HepG2 (cell line): ENCODE results near the gene SLC22A9.

Source experiments
- IRF1 ChIP-seq: sonication (generic); formaldehyde crosslinking; IDR thresholded peaks from 2 replicates; pipeline ENCODE4 v1.4.0; 2020; ENCODE audit warnings: low read depth, mild to moderate bottlenecking, missing genetic modification reagents
- KAT2B ChIP-seq: fragments of 150-350 bp; IDR thresholded peaks from 2 replicates; pipeline ENCODE4 v1.6.1; 2014; ENCODE audit warnings: low read depth, low read length, borderline replicate concordance
- MAX ChIP-seq: IDR thresholded peaks from 2 replicates; pipeline ENCODE4 v1.6.1; 2012; ENCODE audit warnings: inconsistent platforms
- NR2F1 ChIP-seq, 2 experiments: fragments of 450-650 bp in 1 of 2; formaldehyde crosslinking in 1 of 2; IDR thresholded peaks; 2 replicates each; pipeline versions ENCODE4 v1.5.0 to v1.6.1; 2016 to 2020; ENCODE audit warnings: mild to moderate bottlenecking in 1 of 2, missing compliant biosample characterization in 1 of 2, missing genetic modification reagents in 1 of 2, moderate library complexity in 1 of 2
- POLR2A ChIP-seq, 2 experiments: IDR thresholded peaks; 2 replicates each; pipeline ENCODE4 v1.6.1; 2011; ENCODE audit warnings: low read depth in 2 of 2, low read length in 2 of 2, mild to moderate bottlenecking in 1 of 2, moderate library complexity in 1 of 2; ENCODE audit not compliant: insufficient read depth in 1 of 2
- POLR2AphosphoS5 ChIP-seq: IDR thresholded peaks from 2 replicates; pipeline ENCODE4 v1.6.1; 2012; ENCODE audit warnings: low read depth, low read length
- SMC3 ChIP-seq: IDR thresholded peaks from 2 replicates; pipeline ENCODE4 v1.6.1; 2011; ENCODE audit warnings: low read length, improper control_type of control experiment
- SP2 ChIP-seq: sonication (generic); formaldehyde crosslinking; IDR thresholded peaks from 2 replicates; pipeline ENCODE4 v1.5.1; 2020; ENCODE audit warnings: mild to moderate bottlenecking, missing genetic modification reagents
- ZKSCAN8 ChIP-seq: IDR thresholded peaks from 2 replicates; pipeline ENCODE4 v1.6.1; 2016; ENCODE audit warnings: borderline replicate concordance, missing genetic modification reagents, missing compliant biosample characterization
- ZNF556 ChIP-seq: sonication (generic); formaldehyde crosslinking; IDR thresholded peaks from 2 replicates; pipeline ENCODE4 v1.4.0; 2020; ENCODE audit warnings: mild to moderate bottlenecking, missing genetic modification reagents, borderline replicate concordance
- ZNF768 ChIP-seq: sonication (generic); formaldehyde crosslinking; IDR thresholded peaks from 2 replicates; pipeline ENCODE4 v1.4.0; 2020; ENCODE audit warnings: missing genetic modification reagents
- TF ChIP-seq, protein P1 (sequence below): sonication (generic); formaldehyde crosslinking; IDR thresholded peaks from 2 replicates; pipeline ENCODE4 v1.4.0; 2020; ENCODE audit warnings: low read depth, missing genetic modification reagents

DNA sequence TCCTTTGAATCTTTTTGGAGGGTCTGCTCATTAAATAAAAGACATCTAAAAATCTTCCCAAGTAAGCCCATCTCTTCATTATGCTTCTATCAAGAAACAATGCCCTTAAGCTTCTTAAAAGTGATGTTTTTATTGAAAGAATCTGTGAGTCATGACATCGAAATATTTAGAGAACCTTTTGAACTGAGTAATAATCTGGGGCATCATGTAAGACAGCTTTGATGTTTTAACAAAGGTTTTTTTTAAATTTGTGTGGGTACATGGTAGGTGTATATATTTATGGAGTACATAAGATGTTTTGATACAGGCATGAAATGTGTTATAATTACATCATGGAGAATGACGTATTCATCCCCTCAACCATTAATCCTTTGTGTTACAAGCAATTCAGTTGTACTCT lies 74.6 kb downstream of the SLC22A9 start:
- no peak for TF ChIP-seq SMC3
- TF ChIP-seq SP2 (CRISPR knock-in tag): no peak
- no peak for TF ChIP-seq KAT2B
- no peak for TF ChIP-seq ZNF556 (CRISPR knock-in tag)
- TF ChIP-seq ZNF768 (CRISPR knock-in tag): no peak
- no peak for TF ChIP-seq POLR2AphosphoS5
- TF ChIP-seq ZKSCAN8 (CRISPR knock-in tag): no peak
- no peak for TF ChIP-seq NR2F1 (CRISPR knock-in tag; IDR thresholded peaks at IDR 0.05)
- no peak for TF ChIP-seq IRF1
- TF ChIP-seq MAX: no peak
- TF ChIP-seq POLR2A (IDR thresholded peaks at IDR 0.05; ENCODE audit: insufficient read depth in 1 of 2, low read depth in 2 of 2, low read length in 2 of 2): no peak
- TF ChIP-seq, protein P1, sequence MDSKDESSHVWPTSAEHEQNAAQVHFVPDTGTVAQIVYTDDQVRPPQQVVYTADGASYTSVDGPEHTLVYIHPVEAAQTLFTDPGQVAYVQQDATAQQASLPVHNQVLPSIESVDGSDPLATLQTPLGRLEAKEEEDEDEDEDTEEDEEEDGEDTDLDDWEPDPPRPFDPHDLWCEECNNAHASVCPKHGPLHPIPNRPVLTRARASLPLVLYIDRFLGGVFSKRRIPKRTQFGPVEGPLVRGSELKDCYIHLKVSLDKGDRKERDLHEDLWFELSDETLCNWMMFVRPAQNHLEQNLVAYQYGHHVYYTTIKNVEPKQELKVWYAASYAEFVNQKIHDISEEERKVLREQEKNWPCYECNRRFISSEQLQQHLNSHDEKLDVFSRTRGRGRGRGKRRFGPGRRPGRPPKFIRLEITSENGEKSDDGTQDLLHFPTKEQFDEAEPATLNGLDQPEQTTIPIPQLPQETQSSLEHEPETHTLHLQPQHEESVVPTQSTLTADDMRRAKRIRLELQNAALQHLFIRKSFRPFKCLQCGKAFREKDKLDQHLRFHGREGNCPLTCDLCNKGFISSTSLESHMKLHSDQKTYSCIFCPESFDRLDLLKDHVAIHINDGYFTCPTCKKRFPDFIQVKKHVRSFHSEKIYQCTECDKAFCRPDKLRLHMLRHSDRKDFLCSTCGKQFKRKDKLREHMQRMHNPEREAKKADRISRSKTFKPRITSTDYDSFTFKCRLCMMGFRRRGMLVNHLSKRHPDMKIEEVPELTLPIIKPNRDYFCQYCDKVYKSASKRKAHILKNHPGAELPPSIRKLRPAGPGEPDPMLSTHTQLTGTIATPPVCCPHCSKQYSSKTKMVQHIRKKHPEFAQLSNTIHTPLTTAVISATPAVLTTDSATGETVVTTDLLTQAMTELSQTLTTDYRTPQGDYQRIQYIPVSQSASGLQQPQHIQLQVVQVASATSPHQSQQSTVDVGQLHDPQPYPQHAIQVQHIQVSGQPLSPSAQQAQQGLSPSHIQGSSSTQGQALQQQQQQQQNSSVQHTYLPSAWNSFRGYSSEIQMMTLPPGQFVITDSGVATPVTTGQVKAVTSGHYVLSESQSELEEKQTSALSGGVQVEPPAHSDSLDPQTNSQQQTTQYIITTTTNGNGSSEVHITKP: no peak
